Chondrocyte (in vitro differentiated cells): ENCODE measurements around the gene FAM177A1. TPM values are rescaled to one million over a fixed set of nuclear protein-coding genes. Genes with fewer than 3 reads are reported as not detected.

Source experiments
- DNase-seq: peaks from one replicate; pipeline ENCODE4 v3.0.0; 2021; ENCODE audit warnings: mixed read lengths, low spot score
- H3K27ac Mint-ChIP-seq: one replicate; pipeline ENCODE4 v1.8.0; 2021; ENCODE audit warnings: mild to moderate bottlenecking, moderate library complexity, mixed read lengths; ENCODE audit not compliant: unreplicated experiment
- H3K27me3 Mint-ChIP-seq: 2 replicates; pipeline ENCODE4 v1.8.0; 2021; ENCODE audit warnings: low read depth, mixed read lengths
- H3K36me3 Mint-ChIP-seq: 2 replicates; pipeline ENCODE4 v1.8.0; 2021; ENCODE audit warnings: low read depth, mixed read lengths
- H3K4me1 Mint-ChIP-seq: 2 replicates; pipeline ENCODE4 v1.8.0; 2021; ENCODE audit warnings: low read depth, mild to moderate bottlenecking, mixed read lengths
- H3K4me3 Mint-ChIP-seq: one replicate; pipeline ENCODE4 v1.8.0; 2021; ENCODE audit warnings: mild to moderate bottlenecking, moderate library complexity, mixed read lengths; ENCODE audit not compliant: unreplicated experiment
- H3K9me3 Mint-ChIP-seq: 2 replicates; pipeline ENCODE4 v1.8.0; 2021; ENCODE audit warnings: low read depth, mixed read lengths
- CTCF ChIP-seq: fragments of 200-600 bp; sonication (generic); IDR thresholded peaks from 2 replicates; pipeline ENCODE4 v1.5.0; 2021; ENCODE audit warnings: antibody characterized with exemption, mild to moderate bottlenecking, moderate library complexity
- total RNA-seq: library from RNA; stranded (reverse); gene quantifications from 3 replicates; pipeline ENCODE4 v1.2.1, GENCODE V29; 2021

FAM177A1 gene
- total RNA-seq, 1 donor from 2014 or later: 103 TPM

- TF ChIP-seq CTCF: no peak
- no peak overlapping the region for H3K4me3 Mint-ChIP-seq
- H3K27me3 Mint-ChIP-seq: no peaks in the 10 kb centered on the region
- no peaks in the 10 kb centered on the region for H3K9me3 Mint-ChIP-seq
- no peak for DNase-seq
- no peak overlapping the region for H3K27ac Mint-ChIP-seq
- H3K4me1 Mint-ChIP-seq: peaks cover 17% of the 10 kb centered on the region
- H3K36me3 Mint-ChIP-seq: no peaks in the 10 kb centered on the region
Observed at GRCh38 chr14:35042632-35043031, 3.4 kb upstream of the FAM177A1 start.

- no peak for DNase-seq
- Mint-ChIP-seq H3K4me1 (peaks cover 21% of the 10 kb centered on the region), H3K4me3 (no peak overlapping the region), H3K27me3 (no peaks in the 10 kb centered on the region), H3K9me3 (no peaks in the 10 kb centered on the region), H3K27ac (no peak overlapping the region), H3K36me3 (no peaks in the 10 kb centered on the region)
- no peak for TF ChIP-seq CTCF
Observed at GRCh38 chr14:35043046-35043445, 3.0 kb upstream of the FAM177A1 start.

GRCh38 chr14:35044939-35045797 is 904 bp upstream of the FAM177A1 start:
- no peaks in the 10 kb centered on the region for H3K27me3 Mint-ChIP-seq
- H3K9me3 Mint-ChIP-seq: no peaks in the 10 kb centered on the region
- H3K27ac Mint-ChIP-seq: peak overlapping the region; percentile 97
- no peak for DNase-seq
- H3K36me3 Mint-ChIP-seq: peaks cover 1% of the 10 kb centered on the region
- peaks cover 27% of the 10 kb centered on the region for H3K4me1 Mint-ChIP-seq
- peak overlapping the region; percentile 94 for H3K4me3 Mint-ChIP-seq
- TF ChIP-seq CTCF: no peak

- TF ChIP-seq CTCF: no peak
- Mint-ChIP-seq H3K9me3 (no peaks in the 10 kb centered on the region), H3K27me3 (no peaks in the 10 kb centered on the region), H3K36me3 (peaks cover 3% of the 10 kb centered on the region), H3K4me1 (peaks cover 32% of the 10 kb centered on the region), H3K27ac (peak overlapping the region; percentile 97), H3K4me3 (peak overlapping the region; percentile 94)
- no peak for DNase-seq
Observed at GRCh38 chr14:35045798-35046047, 349 bp upstream of the FAM177A1 start.

GRCh38 chr14:35046751-35047536 is 872 bp downstream of the FAM177A1 start:
- Mint-ChIP-seq H3K4me1 (peaks cover 43% of the 10 kb centered on the region), H3K27ac (peak overlapping the region; percentile 94), H3K27me3 (no peaks in the 10 kb centered on the region), H3K9me3 (no peaks in the 10 kb centered on the region), H3K36me3 (peaks cover 3% of the 10 kb centered on the region), H3K4me3 (peak overlapping the region; percentile 94)
- no peak for DNase-seq
- no peak for TF ChIP-seq CTCF
